ENCODE data around the gene LRP10.

DNA sequence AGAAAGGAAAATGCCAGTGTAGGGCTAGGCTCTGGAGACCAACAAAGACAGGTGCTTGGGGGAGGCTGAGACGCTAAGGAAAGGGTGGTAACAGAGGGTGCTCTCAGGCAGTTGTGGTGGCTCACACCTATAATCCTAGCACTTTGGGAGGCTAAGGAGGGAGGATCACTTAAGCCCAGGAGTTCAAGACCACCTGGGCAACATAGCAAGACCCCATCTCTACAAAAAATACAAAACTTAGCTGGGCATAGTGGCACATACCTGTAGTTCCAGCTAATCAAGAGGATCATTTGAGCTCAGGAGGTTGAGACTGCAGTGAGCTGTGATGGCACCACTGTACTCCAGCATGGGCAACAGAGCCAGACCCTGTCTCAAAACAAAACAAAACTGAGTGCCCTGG is 23.9 kb downstream of the LRP10 start:
- TF ChIP-seq CTCF (IDR thresholded peaks at IDR 0.05) = no peak
- no peak for TF ChIP-seq POLR2A (IDR thresholded peaks at IDR 0.05)
- TF ChIP-seq POLR2AphosphoS5 (IDR thresholded peaks at IDR 0.05) = no peak

Measured in prostate gland (tissue), 2 donors.